Gastrocnemius medialis (tissue), 4 donors: ENCODE measurements around the gene NEK6. TPM values are rescaled to one million over a fixed set of nuclear protein-coding genes. Genes with fewer than 3 reads are reported as not detected.

Source experiments
- ATAC-seq, 2 donors: fragments of 150-250 bp; one replicate each; pipeline ENCODE4 v1.9.1; 2016
- DNase-seq, 2 donors: peaks; one replicate each; pipeline ENCODE4 v3.0.0-alpha.2; 2019
- H3K27ac ChIP-seq, 4 donors: fragments of 200-600 bp; sonication (generic); 1 replicate in 1 of 4; 2 replicates in 3 of 4; pipeline ENCODE4 v1.5.1; 2016 to 2018; ENCODE audit warnings: mild to moderate bottlenecking in 2 of 4, moderate library complexity in 1 of 4
- H3K27me3 ChIP-seq, 3 donors: fragments of 200-600 bp; sonication (generic) in 2 of 3; 1 replicate in 1 of 3; 2 replicates in 2 of 3; pipeline versions ENCODE4 v1.5.1 to v1.6.0; 2016 to 2019; ENCODE audit warnings: mild to moderate bottlenecking in 1 of 3, moderate library complexity in 1 of 3
- H3K36me3 ChIP-seq, 2 donors: fragments of 200-600 bp; sonication (generic) in 1 of 2; one replicate each; pipeline ENCODE4 v1.5.1; 2017 to 2018
- H3K4me1 ChIP-seq, 2 donors: fragments of 200-600 bp; sonication (generic) in 1 of 2; one replicate each; pipeline ENCODE4 v1.5.1; 2016 to 2017; ENCODE audit warnings: mild to moderate bottlenecking in 2 of 2
- H3K4me3 ChIP-seq, 4 donors: fragments of 200-600 bp; sonication (generic) in 3 of 4; 1 replicate in 1 of 4; 2 replicates in 3 of 4; pipeline ENCODE4 v1.5.1; 2016 to 2019; ENCODE audit warnings: mild to moderate bottlenecking in 2 of 4
- H3K9me3 ChIP-seq, 3 donors: fragments of 200-600 bp; sonication (generic) in 2 of 3; 1 replicate in 1 of 3; 2 replicates in 2 of 3; pipeline ENCODE4 v1.5.1; 2016 to 2019
- POLR2A ChIP-seq, 2 donors: fragments of 450-650 bp; IDR thresholded peaks; one replicate each; pipeline ENCODE4 v1.6.1; 2017; ENCODE audit warnings: antibody characterized with exemption in 2 of 2, mild to moderate bottlenecking in 2 of 2, moderate library complexity in 2 of 2
- in situ Hi-C, 4 donors: fragments of 200-750 bp; cut with MboI; loops; one replicate each; pipeline versions ENCODE4 v1.15.0 to v1.8.0; 2017; ENCODE audit warnings: low sequenced_read_pairs in 4 of 4
- intact Hi-C: fragments of 100-400 bp; cut with DNase I; formaldehyde crosslinking; loops from one replicate; pipeline ENCODE4 v1.15.1; 2023; ENCODE audit warnings: low total_unique reads
- total RNA-seq, 4 donors: library from RNA; depleted of rRNA; stranded (reverse); fragments of >200 nt; gene quantifications; one replicate each; pipeline versions ENCODE4 v1.1.0 to v1.2.3, GENCODE V29; 2016
- TF ChIP-seq, protein P1 (sequence below), 5 experiments: fragments of 450-650 bp in 3 of 5; fragments of 200-600 bp in 2 of 5; sonication (generic) in 2 of 5; IDR thresholded peaks in 4 of 5; conservative IDR thresholded peaks in 1 of 5; 1 replicate in 4 of 5; 2 replicates in 1 of 5; pipeline ENCODE4 v1.5.1; 2016 to 2019; ENCODE audit warnings: antibody characterized with exemption in 5 of 5, mild to moderate bottlenecking in 3 of 5, moderate library complexity in 3 of 5

Gene NEK6
- total RNA-seq, 4 donors from 2014 or later = 2.3 to 10.1 (median 3.5) TPM

DNA sequence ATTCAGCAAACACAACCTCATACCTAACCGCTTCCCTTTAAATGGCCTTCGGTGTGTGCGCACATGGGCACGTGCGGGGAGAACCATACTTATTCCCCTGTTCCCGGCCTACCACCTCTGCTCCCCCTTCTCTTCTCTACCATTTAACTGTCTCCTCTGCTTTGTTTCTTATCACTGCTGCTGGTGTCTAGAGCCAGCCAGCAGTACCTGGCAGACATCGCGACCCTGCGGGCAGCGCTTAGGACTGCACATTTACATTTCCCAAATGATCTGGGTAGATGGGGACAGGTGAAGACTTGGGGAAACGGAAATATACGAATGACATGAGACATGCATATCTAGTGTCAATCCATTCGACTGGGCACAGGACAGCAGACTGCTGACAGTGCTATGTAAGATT is 100.9 kb downstream of the NEK6 start:
- ATAC-seq (no peak), DNase-seq (no peak)
- intact Hi-C loops (no loop called here), in situ Hi-C loops (no loop called here)
- Histone ChIP-seq H3K4me1 (peaks cover 23 to 33% of the 10 kb centered on the region in 2 donors), H3K27me3 (no peaks in the 10 kb centered on the region), H3K4me3 (no peak overlapping the region), H3K27ac (no peak overlapping the region), H3K36me3 (peaks cover 0 to under 1% of the 10 kb centered on the region in 2 donors), H3K9me3 (no peaks in the 10 kb centered on the region)
- TF ChIP-seq, protein P1, sequence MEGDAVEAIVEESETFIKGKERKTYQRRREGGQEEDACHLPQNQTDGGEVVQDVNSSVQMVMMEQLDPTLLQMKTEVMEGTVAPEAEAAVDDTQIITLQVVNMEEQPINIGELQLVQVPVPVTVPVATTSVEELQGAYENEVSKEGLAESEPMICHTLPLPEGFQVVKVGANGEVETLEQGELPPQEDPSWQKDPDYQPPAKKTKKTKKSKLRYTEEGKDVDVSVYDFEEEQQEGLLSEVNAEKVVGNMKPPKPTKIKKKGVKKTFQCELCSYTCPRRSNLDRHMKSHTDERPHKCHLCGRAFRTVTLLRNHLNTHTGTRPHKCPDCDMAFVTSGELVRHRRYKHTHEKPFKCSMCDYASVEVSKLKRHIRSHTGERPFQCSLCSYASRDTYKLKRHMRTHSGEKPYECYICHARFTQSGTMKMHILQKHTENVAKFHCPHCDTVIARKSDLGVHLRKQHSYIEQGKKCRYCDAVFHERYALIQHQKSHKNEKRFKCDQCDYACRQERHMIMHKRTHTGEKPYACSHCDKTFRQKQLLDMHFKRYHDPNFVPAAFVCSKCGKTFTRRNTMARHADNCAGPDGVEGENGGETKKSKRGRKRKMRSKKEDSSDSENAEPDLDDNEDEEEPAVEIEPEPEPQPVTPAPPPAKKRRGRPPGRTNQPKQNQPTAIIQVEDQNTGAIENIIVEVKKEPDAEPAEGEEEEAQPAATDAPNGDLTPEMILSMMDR (IDR thresholded peaks at IDR 0.05 in 4 of 5, conservative IDR thresholded peaks at IDR 0.05 in 1 of 5) = no peak
- no peak for TF ChIP-seq POLR2A (IDR thresholded peaks at IDR 0.05)

DNA sequence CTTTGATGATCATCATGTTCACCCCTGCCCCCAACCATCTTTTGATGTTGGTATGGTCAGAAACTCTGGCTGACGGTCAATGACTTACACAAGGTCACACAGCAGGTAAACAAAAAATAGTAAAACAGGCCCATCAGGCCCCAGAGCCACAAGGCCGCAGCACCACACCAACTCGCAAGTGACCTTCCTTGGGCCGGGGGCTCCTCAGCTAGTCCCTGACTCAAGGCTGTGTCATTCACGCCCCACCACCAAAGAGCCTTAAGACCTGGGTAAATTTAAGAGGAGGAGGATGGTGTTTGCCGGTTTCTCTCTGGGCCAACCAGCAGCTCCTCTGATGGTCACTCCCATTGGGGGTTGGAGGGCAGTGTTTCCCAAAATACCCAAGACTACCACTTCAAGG is 101.7 kb downstream of the NEK6 start:
- peaks cover 29 to 39% of the 10 kb centered on the region in 2 donors for H3K4me1 ChIP-seq
- no peaks in the 10 kb centered on the region for H3K9me3 ChIP-seq
- ATAC-seq (no peak), DNase-seq (no peak)
- in situ Hi-C loops = no loop called here
- no peaks in the 10 kb centered on the region for H3K36me3 ChIP-seq
- TF ChIP-seq, protein P1 (IDR thresholded peaks at IDR 0.05 in 4 of 5, conservative IDR thresholded peaks at IDR 0.05 in 1 of 5) = no peak
- TF ChIP-seq POLR2A (IDR thresholded peaks at IDR 0.05) = no peak
- no peaks in the 10 kb centered on the region for H3K27me3 ChIP-seq
- no peak overlapping the region for H3K4me3 ChIP-seq
- intact Hi-C loops = no loop called here
- H3K27ac ChIP-seq = no peak overlapping the region

DNA sequence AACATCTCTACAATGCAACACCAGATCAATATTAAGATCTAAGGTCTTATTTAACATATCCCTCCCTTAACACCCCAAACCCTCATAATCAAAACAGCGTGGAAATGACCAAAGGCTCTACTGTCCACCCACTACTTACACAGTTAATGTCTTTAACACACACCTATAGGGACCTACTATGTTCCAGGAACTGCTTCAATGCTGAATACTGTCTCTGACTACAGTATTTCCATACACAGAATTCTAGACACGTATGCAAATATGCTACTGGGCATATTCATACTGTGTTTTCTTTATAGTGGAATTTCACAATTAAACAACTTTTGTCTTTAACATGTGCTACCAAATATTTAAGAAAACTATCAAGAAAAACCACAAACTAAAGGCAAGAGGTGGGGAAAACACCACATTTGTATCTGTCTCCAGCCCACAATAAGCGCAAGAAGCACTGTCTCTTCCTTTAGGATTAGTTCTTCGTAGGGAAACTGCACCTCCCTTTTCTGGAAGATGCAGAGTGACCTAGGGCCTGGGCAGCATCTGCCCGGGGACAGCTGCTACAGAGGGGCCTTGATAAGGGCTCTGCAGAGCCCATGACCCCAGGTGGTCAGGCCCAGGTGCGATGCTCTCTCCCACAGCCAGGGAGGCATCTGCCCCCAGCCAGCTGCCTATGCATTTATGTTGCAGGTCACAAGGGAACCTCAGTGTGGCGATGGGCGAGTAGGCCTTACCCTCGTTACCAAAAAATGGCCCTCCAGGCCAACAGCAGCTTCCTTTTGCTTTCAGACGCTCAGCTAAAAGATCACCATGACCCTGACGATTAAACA is 102.3 kb downstream of the NEK6 start:
- peaks cover 29 to 39% of the 10 kb centered on the region in 2 donors for H3K4me1 ChIP-seq
- no peaks in the 10 kb centered on the region for H3K27me3 ChIP-seq
- in situ Hi-C loops = no loop called here
- H3K9me3 ChIP-seq = no peaks in the 10 kb centered on the region
- TF ChIP-seq POLR2A (IDR thresholded peaks at IDR 0.05) = no peak
- TF ChIP-seq, protein P1 (IDR thresholded peaks at IDR 0.05 in 4 of 5, conservative IDR thresholded peaks at IDR 0.05 in 1 of 5) = no peak
- H3K36me3 ChIP-seq = no peaks in the 10 kb centered on the region
- no peak for DNase-seq
- H3K4me3 ChIP-seq = no peak overlapping the region
- ATAC-seq = no peak
- no peak overlapping the region for H3K27ac ChIP-seq
- intact Hi-C loops = no loop called here

DNA sequence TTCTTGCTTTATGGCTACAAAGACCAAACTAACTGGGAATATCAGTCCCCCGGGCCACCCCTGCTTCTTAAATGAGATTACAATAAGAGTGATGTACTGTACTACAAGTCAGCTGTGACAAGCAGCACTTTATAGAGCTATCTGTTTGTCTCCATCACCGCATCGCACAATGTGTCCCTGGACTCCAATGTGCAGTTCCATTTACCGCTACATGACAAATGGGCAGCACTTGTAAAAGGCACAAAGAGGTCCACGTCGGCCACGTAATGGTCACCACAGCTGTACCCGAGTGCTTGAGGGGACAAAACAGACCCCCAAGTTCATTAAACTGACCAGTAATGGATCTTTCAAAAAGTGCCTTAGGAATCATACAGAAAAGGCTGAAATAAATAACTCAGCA is 103.4 kb downstream of the NEK6 start:
- DNase-seq = no peak
- ATAC-seq = no peak
- Histone ChIP-seq H3K4me1 (peaks cover 29 to 39% of the 10 kb centered on the region in 2 donors), H3K36me3 (no peaks in the 10 kb centered on the region), H3K27ac (no peak overlapping the region), H3K9me3 (no peaks in the 10 kb centered on the region), H3K27me3 (no peaks in the 10 kb centered on the region), H3K4me3 (no peak overlapping the region)
- intact Hi-C loops (no loop called here), in situ Hi-C loops (no loop called here)
- TF ChIP-seq POLR2A (IDR thresholded peaks at IDR 0.05) = no peak
- TF ChIP-seq, protein P1 (IDR thresholded peaks at IDR 0.05 in 4 of 5, conservative IDR thresholded peaks at IDR 0.05 in 1 of 5) = no peak
